Measurements from ENCODE around the gene GTPBP8.

GTPBP8 gene

DNA sequence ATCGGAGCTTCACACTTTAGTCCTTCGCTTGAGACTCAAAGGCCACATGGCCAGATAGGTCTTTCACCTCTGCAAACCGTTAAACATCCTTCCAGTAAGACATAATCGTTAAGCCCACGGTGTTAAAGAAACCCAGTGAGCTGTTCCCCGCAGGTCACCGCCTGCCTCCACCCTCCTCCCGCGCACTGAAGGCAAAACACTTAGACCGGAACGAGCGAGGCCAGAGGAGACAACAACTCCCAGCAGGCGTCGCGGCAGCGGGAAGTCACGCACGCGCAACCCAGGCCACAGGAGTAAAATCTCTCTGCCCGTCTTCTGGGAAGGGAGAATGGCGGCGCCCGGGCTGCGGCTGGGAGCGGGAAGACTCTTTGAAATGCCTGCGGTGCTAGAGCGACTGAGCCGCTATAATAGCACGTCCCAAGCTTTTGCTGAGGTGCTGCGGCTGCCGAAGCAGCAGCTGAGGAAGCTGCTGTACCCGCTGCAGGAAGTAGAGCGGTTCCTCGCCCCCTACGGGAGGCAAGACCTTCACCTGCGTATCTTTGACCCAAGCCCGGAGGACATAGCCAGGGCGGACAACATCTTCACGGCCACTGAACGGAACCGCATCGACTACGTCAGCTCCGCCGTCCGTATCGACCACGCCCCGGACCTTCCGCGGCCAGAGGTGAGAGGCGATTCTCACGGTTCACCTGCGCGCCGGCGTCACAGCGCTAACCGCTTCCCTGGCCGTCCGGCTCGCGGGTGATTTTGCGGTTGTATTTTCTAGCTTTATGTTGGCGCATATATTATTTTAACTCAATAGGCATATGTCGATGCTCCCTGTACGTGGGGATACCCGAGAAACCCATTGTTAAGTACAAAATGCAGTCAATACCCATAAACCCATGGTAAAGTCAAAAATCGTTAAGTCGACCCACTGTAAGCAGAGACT, at the start of gene GTPBP8:
TSS of gene GTPBP8 (plus strand) at position 313 of the 931 bp plus-strand sequence. CDS start at position 329, 16 bp downstream.
- 0 out of 2 replicates have a peak, but pooled peaks have one; percentile 15 for TF ChIP-seq EP300 (IDR thresholded peaks at IDR 0.05; ENCODE audit: borderline replicate concordance)
- TF ChIP-seq, protein P1, sequence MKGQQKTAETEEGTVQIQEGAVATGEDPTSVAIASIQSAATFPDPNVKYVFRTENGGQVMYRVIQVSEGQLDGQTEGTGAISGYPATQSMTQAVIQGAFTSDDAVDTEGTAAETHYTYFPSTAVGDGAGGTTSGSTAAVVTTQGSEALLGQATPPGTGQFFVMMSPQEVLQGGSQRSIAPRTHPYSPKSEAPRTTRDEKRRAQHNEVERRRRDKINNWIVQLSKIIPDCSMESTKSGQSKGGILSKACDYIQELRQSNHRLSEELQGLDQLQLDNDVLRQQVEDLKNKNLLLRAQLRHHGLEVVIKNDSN (IDR thresholded peaks at IDR 0.05), result 0 out of 2 replicates have a peak, but pooled peaks have one; percentile 17
- peak; percentile 89 for TF ChIP-seq TAF1 (IDR thresholded peaks at IDR 0.05; ENCODE audit: low read depth)
- no peak; the same call in 1 of the 2 replicates for TF ChIP-seq NFIC (IDR thresholded peaks at IDR 0.05)
- TF ChIP-seq CREB1 (IDR thresholded peaks at IDR 0.05; ENCODE audit: low read depth), result peak; percentile 46; the same call in 1 of the 2 replicates
- peak; percentile 92 for TF ChIP-seq YY1 (IDR thresholded peaks at IDR 0.05; ENCODE audit: low read depth)
- TF ChIP-seq, protein P2, sequence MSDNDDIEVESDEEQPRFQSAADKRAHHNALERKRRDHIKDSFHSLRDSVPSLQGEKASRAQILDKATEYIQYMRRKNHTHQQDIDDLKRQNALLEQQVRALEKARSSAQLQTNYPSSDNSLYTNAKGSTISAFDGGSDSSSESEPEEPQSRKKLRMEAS (IDR thresholded peaks at IDR 0.05), result peak; percentile 81
- TF ChIP-seq, protein P3, sequence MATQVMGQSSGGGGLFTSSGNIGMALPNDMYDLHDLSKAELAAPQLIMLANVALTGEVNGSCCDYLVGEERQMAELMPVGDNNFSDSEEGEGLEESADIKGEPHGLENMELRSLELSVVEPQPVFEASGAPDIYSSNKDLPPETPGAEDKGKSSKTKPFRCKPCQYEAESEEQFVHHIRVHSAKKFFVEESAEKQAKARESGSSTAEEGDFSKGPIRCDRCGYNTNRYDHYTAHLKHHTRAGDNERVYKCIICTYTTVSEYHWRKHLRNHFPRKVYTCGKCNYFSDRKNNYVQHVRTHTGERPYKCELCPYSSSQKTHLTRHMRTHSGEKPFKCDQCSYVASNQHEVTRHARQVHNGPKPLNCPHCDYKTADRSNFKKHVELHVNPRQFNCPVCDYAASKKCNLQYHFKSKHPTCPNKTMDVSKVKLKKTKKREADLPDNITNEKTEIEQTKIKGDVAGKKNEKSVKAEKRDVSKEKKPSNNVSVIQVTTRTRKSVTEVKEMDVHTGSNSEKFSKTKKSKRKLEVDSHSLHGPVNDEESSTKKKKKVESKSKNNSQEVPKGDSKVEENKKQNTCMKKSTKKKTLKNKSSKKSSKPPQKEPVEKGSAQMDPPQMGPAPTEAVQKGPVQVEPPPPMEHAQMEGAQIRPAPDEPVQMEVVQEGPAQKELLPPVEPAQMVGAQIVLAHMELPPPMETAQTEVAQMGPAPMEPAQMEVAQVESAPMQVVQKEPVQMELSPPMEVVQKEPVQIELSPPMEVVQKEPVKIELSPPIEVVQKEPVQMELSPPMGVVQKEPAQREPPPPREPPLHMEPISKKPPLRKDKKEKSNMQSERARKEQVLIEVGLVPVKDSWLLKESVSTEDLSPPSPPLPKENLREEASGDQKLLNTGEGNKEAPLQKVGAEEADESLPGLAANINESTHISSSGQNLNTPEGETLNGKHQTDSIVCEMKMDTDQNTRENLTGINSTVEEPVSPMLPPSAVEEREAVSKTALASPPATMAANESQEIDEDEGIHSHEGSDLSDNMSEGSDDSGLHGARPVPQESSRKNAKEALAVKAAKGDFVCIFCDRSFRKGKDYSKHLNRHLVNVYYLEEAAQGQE (IDR thresholded peaks at IDR 0.05; ENCODE audit: low read depth), result no peak

DNA sequence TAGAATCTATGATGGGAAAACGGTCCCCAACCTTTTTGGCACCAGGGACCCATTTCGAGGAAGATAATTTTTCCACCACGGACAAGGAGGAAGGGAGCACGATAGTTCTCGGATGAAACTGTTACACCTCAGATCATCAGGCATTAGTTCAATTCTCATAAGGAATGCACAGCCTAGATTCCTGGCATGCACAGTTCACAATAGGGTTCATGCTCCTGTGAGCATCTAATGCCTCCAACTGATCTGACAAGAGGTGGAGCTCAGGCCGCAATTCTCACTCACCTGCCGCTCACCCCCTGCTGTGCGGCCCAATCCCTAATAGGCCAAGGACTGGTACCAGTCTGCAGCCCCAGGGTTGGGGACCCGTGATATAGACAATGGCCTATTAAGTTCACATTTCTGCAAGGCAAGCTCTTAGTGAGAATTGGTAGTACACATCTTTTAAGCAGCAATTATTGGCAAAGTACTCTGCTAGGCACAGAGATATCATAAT, 42.4 kb upstream of the GTPBP8 start:
- TF ChIP-seq, protein P2 (IDR thresholded peaks at IDR 0.05), result peak; percentile 23; the same call in 1 of the 2 replicates
- no peak for TF ChIP-seq YY1 (IDR thresholded peaks at IDR 0.05; ENCODE audit: low read depth)
- peak; percentile 86 for TF ChIP-seq TEAD4 (IDR thresholded peaks at IDR 0.05)
- TF ChIP-seq EP300 (IDR thresholded peaks at IDR 0.05; ENCODE audit: borderline replicate concordance), result peak; percentile 51; the same call in 1 of the 2 replicates
- TF ChIP-seq, protein P1 (IDR thresholded peaks at IDR 0.05), result 0 out of 2 replicates have a peak, but pooled peaks have one; percentile 25
- TF ChIP-seq CEBPB (IDR thresholded peaks at IDR 0.05), result no peak

DNA sequence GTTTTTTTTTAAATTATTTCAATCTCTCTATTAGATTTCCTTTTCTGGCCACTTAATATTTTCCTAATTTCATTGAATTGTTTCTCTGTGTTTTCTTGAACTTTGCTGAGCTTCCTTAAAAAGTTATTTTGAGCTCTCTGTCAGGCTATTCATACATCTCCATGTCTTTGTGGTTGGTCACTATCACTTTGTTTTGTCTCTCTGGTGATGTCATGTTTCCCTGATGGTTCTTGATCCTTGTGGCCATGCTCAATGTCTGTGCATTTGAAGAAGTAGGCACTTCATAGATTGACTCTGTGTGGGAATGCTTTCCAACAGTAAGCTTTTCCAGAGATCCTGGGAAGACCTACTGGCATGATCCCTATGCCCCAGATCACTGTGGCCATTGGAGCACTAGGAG, 34.4 kb upstream of the GTPBP8 start:
- TF ChIP-seq ZBTB7A (IDR thresholded peaks at IDR 0.05; ENCODE audit: low read depth) (no peak), EP300 (IDR thresholded peaks at IDR 0.05; ENCODE audit: borderline replicate concordance) (no peak), YY1 (IDR thresholded peaks at IDR 0.05; ENCODE audit: low read depth) (no peak), NFIC (IDR thresholded peaks at IDR 0.05) (no peak), RAD21 (IDR thresholded peaks at IDR 0.05; ENCODE audit: low read depth) (no peak), TAF1 (IDR thresholded peaks at IDR 0.05; ENCODE audit: low read depth) (no peak), CREB1 (IDR thresholded peaks at IDR 0.05; ENCODE audit: low read depth) (no peak), TEAD4 (IDR thresholded peaks at IDR 0.05) (no peak), TCF12 (IDR thresholded peaks at IDR 0.05; ENCODE audit: low read depth) (no peak), FOXM1 (IDR thresholded peaks at IDR 0.05; ENCODE audit: borderline replicate concordance, low read depth) (no peak), EGR1 (IDR thresholded peaks at IDR 0.05) (no peak), CEBPB (IDR thresholded peaks at IDR 0.05) (no peak)
- TF ChIP-seq, protein P1 (IDR thresholded peaks at IDR 0.05), result no peak
- TF ChIP-seq, protein P2 (IDR thresholded peaks at IDR 0.05), result no peak
- TF ChIP-seq, protein P3 (IDR thresholded peaks at IDR 0.05; ENCODE audit: low read depth), result no peak

DNA sequence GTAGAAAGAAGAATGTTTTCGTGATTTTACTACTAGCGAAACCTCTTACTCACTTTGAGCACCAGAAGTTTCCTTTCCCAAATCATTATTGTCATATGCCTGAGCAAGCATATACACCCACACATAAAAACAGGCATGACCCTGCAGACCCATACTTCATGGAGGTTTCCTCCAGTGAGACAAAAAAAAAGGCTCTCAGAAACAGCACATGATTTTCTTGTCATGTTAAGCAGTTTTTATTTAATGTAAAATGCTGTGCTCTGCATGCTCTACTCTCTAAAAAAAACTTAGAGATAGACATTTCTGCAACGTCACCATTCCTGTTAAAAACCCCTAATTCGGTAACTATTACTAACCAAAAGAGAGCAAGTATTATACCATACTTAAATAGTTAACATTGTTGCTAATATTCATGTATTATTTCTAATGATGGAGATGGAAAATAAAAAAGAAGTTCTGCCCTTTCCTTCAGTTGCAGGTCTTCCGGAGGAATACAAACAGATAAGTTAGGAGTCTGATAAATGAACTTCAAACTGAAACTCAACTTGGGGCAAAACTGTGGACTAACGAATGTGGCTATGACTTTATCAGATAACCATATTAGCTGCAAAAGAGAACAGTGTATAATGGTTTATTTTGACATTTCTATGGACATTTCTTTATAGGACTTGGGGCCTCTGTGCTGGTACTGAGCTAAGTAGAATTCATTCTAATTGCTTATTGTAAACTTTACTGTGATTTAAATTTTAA, 31.8 kb upstream of the GTPBP8 start:
- no peak for TF ChIP-seq TAF1 (IDR thresholded peaks at IDR 0.05; ENCODE audit: low read depth)
- no peak for TF ChIP-seq TEAD4 (IDR thresholded peaks at IDR 0.05)
- no peak for TF ChIP-seq RAD21 (IDR thresholded peaks at IDR 0.05; ENCODE audit: low read depth)
- TF ChIP-seq CEBPB (IDR thresholded peaks at IDR 0.05), result no peak
- no peak for TF ChIP-seq CREB1 (IDR thresholded peaks at IDR 0.05; ENCODE audit: low read depth)
- TF ChIP-seq TCF12 (IDR thresholded peaks at IDR 0.05; ENCODE audit: low read depth), result no peak
- TF ChIP-seq YY1 (IDR thresholded peaks at IDR 0.05; ENCODE audit: low read depth), result no peak
- TF ChIP-seq EP300 (IDR thresholded peaks at IDR 0.05; ENCODE audit: borderline replicate concordance), result no peak
- TF ChIP-seq EGR1 (IDR thresholded peaks at IDR 0.05), result no peak
- TF ChIP-seq, protein P3 (IDR thresholded peaks at IDR 0.05; ENCODE audit: low read depth), result no peak
- TF ChIP-seq, protein P1 (IDR thresholded peaks at IDR 0.05), result no peak
- TF ChIP-seq, protein P2 (IDR thresholded peaks at IDR 0.05), result no peak
- no peak for TF ChIP-seq FOXM1 (IDR thresholded peaks at IDR 0.05; ENCODE audit: borderline replicate concordance, low read depth)
- no peak for TF ChIP-seq ZBTB7A (IDR thresholded peaks at IDR 0.05; ENCODE audit: low read depth)
- TF ChIP-seq NFIC (IDR thresholded peaks at IDR 0.05), result no peak
